Skeletal muscle cell (primary cell): ENCODE data around the gene VAC14.
"Not testable (repeated sequence)": the region's sequence is repeated elsewhere in the genome, so short reads cannot be mapped to it uniquely, and the experiment has no call there.

Experiments used
- DNase-seq: peaks from one replicate; pipeline ENCODE4 v3.0.0-alpha.2; 2010; ENCODE audit warnings: low read depth
- H3K4me3 ChIP-seq: 2 replicates; pipeline ENCODE4 v1.5.1; 2011; ENCODE audit warnings: low read depth, mild to moderate bottlenecking, control low read depth, low read length, moderate library complexity

The VAC14 gene

DNA sequence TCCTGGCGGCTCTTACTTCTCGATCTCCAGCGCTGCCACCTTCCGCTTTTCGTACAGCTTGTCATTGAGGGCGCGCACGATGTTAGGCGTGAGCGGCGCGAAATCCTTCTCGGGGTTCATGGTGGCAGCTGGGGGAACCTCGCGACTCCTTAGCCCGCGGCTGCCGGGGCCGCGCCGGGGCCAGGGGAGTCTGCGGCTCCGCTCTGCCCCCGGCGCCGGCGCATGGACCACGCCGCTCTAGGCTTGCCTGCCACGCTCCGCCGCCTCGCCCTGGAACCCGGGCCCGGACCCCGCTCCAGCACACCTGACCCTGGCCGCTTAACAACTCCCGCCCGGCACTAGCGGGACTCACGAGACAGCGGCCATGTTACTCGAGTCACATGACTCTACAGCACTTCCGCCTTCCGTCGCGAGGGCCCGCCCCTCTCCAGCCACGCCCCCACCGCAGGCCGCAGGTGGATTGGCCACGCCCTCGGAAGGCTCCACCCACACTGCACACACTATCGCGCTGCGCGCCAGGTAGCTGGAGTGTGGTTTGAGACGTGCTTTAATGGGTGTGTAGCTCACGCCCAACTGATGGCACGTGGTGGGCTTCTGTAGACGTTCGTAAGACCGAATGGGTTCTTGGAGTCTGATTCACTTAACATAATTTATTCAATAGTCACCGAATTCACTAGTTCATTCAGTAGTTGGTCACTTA is at the start of gene VAC14:
TSS of gene VAC14 (minus strand) at position 378 of the 700 bp plus-strand sequence. CDS start at position 120, 258 bp downstream.
- peak; percentile 39 for DNase-seq
- peak within 1 kb of the TSS; percentile 72 for H3K4me3 ChIP-seq

GRCh38 chr16:70823498-70824118 is 22.6 kb upstream of the VAC14 start:
- H3K4me3 ChIP-seq, DNase-seq: not testable (repeated sequence)

DNA sequence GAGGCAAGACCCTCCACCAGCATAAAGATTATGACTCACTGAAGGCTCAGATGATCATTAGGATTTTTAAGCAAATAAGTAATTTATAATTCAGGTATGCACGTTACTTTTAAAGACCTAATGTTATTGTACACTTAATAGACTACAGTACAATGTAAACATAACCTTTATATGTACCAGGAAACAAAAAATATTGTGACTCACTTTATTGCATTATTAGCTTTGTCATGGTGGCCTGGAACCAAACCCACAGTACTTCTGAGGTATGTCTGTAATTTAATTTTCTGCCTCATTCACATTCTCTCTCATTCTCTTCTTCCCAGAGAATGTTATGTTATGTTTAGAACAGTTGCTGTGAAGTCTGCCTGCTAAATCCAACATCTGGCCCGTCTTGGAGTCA is 21.8 kb upstream of the VAC14 start:
- not testable (repeated sequence) for DNase-seq, H3K4me3 ChIP-seq

DNA sequence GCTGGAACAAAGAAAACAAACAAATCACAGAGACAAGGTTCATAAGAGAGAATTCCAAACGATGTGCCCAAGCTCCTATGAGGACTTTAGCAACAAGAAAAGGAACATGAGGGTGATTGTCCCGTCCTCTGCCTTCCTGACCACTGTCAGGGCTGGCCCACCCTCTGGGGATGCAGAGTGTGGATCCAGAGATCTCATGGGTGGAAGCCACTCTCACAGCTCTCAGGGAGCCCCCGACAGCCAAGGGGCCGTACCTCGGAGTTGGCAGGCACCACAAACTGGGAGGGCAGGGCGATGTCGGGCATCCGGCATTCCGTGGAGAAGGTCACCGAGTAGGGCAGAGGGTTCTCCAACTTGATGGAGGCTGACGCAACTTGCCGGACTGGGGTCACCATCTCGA is 17.1 kb upstream of the VAC14 start:
- not testable (repeated sequence) for H3K4me3 ChIP-seq

DNA sequence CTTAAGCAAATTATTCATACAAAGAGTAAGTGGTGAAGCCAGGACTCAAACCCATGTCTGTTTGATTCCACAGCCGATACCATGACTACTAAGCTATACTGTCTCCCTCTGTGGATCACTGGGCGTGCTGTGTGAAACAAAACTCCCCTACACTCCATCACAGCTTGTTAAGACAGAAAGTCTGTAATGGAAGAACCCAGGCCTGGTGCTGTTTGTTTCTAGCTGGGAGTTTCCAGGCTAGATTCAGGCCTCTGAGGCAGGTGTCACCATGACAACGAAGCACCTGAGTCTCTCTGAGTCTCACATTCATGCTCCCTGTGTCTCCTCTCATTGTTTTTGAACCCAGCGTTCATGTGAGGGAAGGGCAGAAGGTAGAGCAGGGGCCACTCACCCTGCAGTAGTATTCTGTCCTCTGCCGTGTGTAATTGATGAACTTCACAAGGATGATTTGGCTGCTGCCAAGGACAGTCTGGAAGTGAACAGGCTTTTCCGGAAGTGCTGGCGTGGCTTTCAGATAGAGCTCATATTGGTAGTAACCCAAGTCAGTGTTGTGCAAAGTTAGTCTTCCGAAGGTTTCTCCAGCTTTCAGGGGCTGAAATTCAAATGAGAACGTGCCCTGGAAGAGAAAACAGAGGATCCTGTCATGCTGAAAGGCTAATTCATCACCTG is 8.6 kb upstream of the VAC14 start:
- no peak for DNase-seq

More for the DNA sequence above, 17.1 kb upstream of the VAC14 start:
- DNase-seq = not testable (repeated sequence)

GRCh38 chr16:70808371-70808770 is 7.4 kb upstream of the VAC14 start:
- DNase-seq = no peak

More for the DNA sequence above, 8.6 kb upstream of the VAC14 start:
- H3K4me3 ChIP-seq = no peak overlapping the region

GRCh38 chr16:70805787-70806186 is 4.8 kb upstream of the VAC14 start:
- no peak overlapping the region for H3K4me3 ChIP-seq
- peak; percentile 39 for DNase-seq

More at GRCh38 chr16:70808371-70808770, 7.4 kb upstream of the VAC14 start:
- no peak overlapping the region for H3K4me3 ChIP-seq

DNA sequence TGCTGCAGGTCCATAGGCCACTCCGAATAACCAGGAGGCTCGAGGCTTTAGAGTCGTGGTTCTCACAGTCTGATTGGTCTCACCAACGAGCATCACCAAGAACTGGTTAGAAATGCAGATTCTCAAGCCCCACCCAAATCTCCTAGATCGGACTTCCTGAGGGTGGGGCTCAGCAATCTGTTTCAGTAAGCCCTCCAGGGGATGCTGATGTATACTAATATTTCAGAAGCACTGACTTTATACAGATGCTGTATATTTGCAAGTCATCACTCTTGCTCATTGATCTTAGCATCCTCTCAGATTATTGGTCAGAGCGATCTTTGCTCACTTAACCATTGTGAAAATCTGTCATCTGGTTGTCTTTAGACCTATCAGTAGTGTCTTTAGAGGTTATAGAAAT is 4.4 kb upstream of the VAC14 start:
- no peak for DNase-seq
- H3K4me3 ChIP-seq = no peak overlapping the region

DNA sequence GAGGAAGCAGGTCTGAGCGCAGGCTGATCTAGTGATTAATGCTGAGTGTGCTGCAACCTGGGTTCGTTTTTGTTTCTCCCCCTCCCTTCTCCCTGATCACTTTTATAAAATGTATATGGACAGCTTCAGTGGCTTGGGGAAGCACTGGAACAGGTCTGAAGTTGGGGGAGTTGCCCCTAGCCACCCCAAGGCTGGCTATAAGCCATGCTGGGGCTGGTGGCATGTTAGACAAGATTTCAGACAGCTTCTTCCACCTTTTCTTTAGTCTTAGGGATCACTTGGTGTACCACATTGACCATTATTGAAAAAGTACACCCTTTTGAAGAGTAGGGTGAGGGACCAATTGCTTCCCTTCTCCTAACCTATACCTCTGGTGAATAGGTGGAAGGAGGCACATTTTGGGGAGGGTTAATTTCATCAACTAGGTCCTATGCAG is 3.8 kb upstream of the VAC14 start:
- H3K4me3 ChIP-seq = no peak overlapping the region
- DNase-seq = no peak

DNA sequence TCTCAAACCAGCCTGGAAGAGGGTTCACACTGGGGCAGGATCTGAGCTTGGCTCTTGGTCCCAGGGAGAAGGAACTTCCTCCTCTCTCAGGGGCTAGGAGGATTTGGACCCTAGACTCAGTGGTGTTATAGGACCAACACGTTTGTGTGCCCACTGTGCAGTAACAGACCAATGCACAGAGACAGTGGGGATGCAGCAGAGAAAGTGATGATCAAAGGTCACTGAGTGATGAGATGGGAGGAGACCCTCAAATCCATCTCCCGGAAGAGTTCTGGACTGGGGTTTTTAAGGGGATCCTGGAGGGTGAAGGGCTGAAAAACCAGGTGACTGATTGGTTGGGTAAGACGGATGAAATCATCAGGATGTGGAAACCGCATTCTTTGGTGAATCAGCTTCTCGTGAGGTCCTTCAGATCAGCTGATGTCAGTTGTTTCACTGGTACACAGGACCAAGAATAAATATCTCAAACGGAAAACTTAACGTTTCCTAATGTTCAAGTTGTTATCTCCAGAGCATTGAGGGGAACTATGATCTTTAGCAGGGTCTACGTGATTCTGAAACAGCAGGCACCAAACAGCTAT is 3.3 kb upstream of the VAC14 start:
- DNase-seq = peak; percentile 73
- H3K4me3 ChIP-seq = no peak overlapping the region

- DNase-seq = no peak
- no peak overlapping the region for H3K4me3 ChIP-seq
Measured at GRCh38 chr16:70803319-70803718, 2.4 kb upstream of the VAC14 start.

GRCh38 chr16:70801611-70802010 is 653 bp upstream of the VAC14 start:
- no peak for DNase-seq
- no peak overlapping the region for H3K4me3 ChIP-seq

DNA sequence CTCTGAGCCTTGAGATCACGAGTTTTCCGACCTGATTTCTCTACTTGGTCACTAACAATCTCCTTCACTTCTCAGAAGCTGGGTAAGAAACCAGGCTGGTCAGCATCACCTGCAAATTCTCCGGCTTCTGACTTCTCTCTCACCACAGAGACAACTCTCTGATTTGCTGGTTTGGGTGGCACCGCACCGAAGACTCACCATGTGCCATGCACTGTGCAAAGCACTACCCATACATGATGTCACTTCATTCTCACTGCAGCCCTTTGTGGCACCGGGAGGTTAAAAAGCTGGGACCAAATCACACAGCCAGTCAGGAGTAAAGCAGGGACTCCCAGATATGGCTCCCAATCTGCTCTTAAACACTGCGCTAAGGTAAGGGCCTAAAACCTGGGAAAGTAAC is 647 bp downstream of the VAC14 start:
- no peak for DNase-seq
- peak overlapping the region; percentile 72 for H3K4me3 ChIP-seq

GRCh38 chr16:70796301-70796700 is 4.7 kb downstream of the VAC14 start:
- no peak overlapping the region for H3K4me3 ChIP-seq
- DNase-seq = no peak

GRCh38 chr16:70795296-70795912 is 5.6 kb downstream of the VAC14 start:
- no peak overlapping the region for H3K4me3 ChIP-seq
- DNase-seq = no peak

DNA sequence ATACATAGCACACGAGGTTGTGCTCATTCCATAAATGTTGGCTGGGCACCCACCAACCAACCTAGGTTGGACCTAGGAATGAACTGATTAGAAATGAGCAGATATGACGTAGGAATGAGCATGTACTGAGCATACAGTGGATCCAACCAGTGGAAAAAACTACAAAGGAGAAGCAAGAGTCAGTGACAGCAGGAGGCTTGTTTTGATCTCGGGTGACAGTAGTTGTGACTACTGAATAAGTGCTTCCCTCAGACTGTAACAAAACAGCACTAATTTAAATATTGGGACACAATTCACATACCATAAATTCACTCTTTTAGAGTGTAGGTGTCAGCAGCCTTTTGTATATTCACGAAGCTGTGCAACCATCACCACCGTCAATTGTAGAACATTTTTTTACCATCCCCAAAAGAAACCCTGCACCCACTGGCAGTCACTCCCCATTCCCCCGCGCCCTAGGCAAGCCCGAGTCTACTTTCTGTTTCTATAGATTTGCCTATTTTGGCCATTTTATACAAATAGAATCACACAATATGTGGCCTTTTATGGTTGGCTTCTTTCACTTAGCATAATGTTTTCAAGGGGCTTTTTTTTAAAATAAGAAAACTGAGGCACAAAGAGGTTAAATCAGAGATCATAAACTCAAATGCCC is 7.0 kb downstream of the VAC14 start:
- no peak for DNase-seq
- H3K4me3 ChIP-seq = no peak overlapping the region

DNA sequence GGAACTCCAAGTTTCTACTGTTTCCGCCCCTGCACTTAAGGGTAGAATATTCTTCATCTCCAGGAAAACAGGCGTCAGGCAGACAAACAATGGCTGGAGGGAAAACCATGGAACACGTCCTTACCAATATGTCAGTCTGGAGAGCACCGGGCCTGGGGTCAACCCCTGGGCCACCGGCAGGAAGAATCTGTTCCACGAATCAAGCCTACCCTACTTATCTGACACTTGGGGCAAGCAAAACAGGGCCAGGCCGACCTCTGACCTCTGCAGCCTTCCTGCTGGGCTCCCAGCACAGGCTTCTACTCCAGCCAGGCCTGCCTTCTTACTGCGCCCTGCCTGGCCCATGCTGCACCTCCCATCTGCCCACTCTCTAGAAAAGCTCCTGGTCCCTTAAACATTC is 10.1 kb downstream of the VAC14 start:
- DNase-seq = no peak
- H3K4me3 ChIP-seq = no peak overlapping the region

- H3K4me3 ChIP-seq = no peak overlapping the region
- DNase-seq = no peak
Measured at GRCh38 chr16:70789595-70790447, 11.1 kb downstream of the VAC14 start.
